ENCODE measurements around the gene AUTS2.

AUTS2 gene

GRCh38 chr7:70060298-70061068, 462.2 kb downstream of the AUTS2 start:
- no peak overlapping the region for H3K4me3 ChIP-seq (replicated peaks in 1 of 2; ENCODE audit: low read depth in 2 of 2, low read length in 2 of 2)
- DNase-seq (ENCODE audit: low read depth in 2 of 2): no peak
- TF ChIP-seq, protein P1, sequence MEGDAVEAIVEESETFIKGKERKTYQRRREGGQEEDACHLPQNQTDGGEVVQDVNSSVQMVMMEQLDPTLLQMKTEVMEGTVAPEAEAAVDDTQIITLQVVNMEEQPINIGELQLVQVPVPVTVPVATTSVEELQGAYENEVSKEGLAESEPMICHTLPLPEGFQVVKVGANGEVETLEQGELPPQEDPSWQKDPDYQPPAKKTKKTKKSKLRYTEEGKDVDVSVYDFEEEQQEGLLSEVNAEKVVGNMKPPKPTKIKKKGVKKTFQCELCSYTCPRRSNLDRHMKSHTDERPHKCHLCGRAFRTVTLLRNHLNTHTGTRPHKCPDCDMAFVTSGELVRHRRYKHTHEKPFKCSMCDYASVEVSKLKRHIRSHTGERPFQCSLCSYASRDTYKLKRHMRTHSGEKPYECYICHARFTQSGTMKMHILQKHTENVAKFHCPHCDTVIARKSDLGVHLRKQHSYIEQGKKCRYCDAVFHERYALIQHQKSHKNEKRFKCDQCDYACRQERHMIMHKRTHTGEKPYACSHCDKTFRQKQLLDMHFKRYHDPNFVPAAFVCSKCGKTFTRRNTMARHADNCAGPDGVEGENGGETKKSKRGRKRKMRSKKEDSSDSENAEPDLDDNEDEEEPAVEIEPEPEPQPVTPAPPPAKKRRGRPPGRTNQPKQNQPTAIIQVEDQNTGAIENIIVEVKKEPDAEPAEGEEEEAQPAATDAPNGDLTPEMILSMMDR (IDR thresholded peaks at IDR 0.05; ENCODE audit: low read depth, low read length): no peak

GRCh38 chr7:70063371-70063770, 465.1 kb downstream of the AUTS2 start:
- DNase-seq (ENCODE audit: low read depth in 2 of 2): no peak
- H3K4me3 ChIP-seq (replicated peaks in 1 of 2; ENCODE audit: low read depth in 2 of 2, low read length in 2 of 2): no peak overlapping the region
- TF ChIP-seq, protein P1 (IDR thresholded peaks at IDR 0.05; ENCODE audit: low read depth, low read length): no peak

DNA sequence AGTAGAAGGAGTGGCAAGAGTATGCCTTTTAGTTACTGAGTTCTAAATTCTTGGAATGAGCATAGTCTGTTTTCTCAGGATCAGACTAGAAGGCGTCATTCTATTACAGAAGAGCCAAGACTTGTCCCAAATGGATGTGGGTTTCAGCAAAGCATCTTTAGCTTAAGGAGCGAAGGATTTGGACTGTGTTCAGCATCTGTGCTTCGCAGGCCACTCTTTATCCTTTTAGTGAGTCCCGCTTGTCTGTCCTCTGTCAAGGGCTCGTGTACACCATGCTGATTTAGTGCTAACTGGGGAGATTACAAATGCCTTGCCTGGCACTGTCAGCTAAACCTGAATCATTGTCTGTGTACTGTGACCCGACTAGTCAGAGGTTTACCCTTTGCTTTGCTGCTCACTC, 465.7 kb downstream of the AUTS2 start:
- no peak for DNase-seq (ENCODE audit: low read depth in 2 of 2)
- TF ChIP-seq, protein P1 (IDR thresholded peaks at IDR 0.05; ENCODE audit: low read depth, low read length): no peak
- H3K4me3 ChIP-seq (replicated peaks in 1 of 2; ENCODE audit: low read depth in 2 of 2, low read length in 2 of 2): no peak overlapping the region

- DNase-seq (ENCODE audit: low read depth in 2 of 2): no peak
- TF ChIP-seq, protein P1 (IDR thresholded peaks at IDR 0.05; ENCODE audit: low read depth, low read length): no peak
- no peak overlapping the region for H3K4me3 ChIP-seq (replicated peaks in 1 of 2; ENCODE audit: low read depth in 2 of 2, low read length in 2 of 2)
These were observed 468.6 kb downstream of the AUTS2 start for GRCh38 chr7:70066844-70067243.

GRCh38 chr7:70068531-70068930, 470.3 kb downstream of the AUTS2 start:
- DNase-seq (ENCODE audit: low read depth in 2 of 2): no peak
- H3K4me3 ChIP-seq (replicated peaks in 1 of 2; ENCODE audit: low read depth in 2 of 2, low read length in 2 of 2): no peak overlapping the region
- TF ChIP-seq, protein P1 (IDR thresholded peaks at IDR 0.05; ENCODE audit: low read depth, low read length): no peak

GRCh38 chr7:70069977-70070376, 471.7 kb downstream of the AUTS2 start:
- DNase-seq (ENCODE audit: low read depth in 2 of 2): no peak
- TF ChIP-seq, protein P1 (IDR thresholded peaks at IDR 0.05; ENCODE audit: low read depth, low read length): no peak
- H3K4me3 ChIP-seq (replicated peaks in 1 of 2; ENCODE audit: low read depth in 2 of 2, low read length in 2 of 2): no peak overlapping the region

GRCh38 chr7:70071766-70072165, 473.5 kb downstream of the AUTS2 start:
- DNase-seq (ENCODE audit: low read depth in 2 of 2): no peak
- no peak overlapping the region for H3K4me3 ChIP-seq (replicated peaks in 1 of 2; ENCODE audit: low read depth in 2 of 2, low read length in 2 of 2)
- TF ChIP-seq, protein P1 (IDR thresholded peaks at IDR 0.05; ENCODE audit: low read depth, low read length): no peak
